Vagina (tissue), 2 donors: ENCODE measurements around the gene HTR6. TPM values are rescaled to one million over a fixed set of nuclear protein-coding genes. Genes with fewer than 3 reads are reported as not detected.

Experiments used
- DNase-seq, 2 donors: peaks; one replicate each; pipeline ENCODE4 v3.0.0-alpha.2; 2017; ENCODE audit errors: extremely low spot score in 2 of 2
- H3K27ac ChIP-seq: fragments of 200-600 bp; sonication (generic); one replicate; pipeline ENCODE4 v1.5.1; 2019
- H3K27me3 ChIP-seq: fragments of 200-600 bp; sonication (generic); one replicate; pipeline ENCODE4 v1.5.1; 2019
- H3K36me3 ChIP-seq, 2 donors: fragments of 200-600 bp; sonication (generic); one replicate each; pipeline ENCODE4 v1.5.1; 2017 to 2019
- H3K4me1 ChIP-seq: fragments of 200-600 bp; sonication (generic); one replicate; pipeline ENCODE4 v1.5.1; 2019
- H3K4me3 ChIP-seq, 2 donors: fragments of 200-600 bp; sonication (generic); 1 replicate in 1 of 2; 2 replicates in 1 of 2; pipeline ENCODE4 v1.5.1; 2016 to 2019
- H3K9me3 ChIP-seq: fragments of 200-600 bp; sonication (generic); one replicate; pipeline ENCODE4 v1.5.1; 2019
- POLR2A ChIP-seq, 2 donors: fragments of 450-650 bp; IDR thresholded peaks; one replicate each; pipeline ENCODE4 v1.6.1; 2017; ENCODE audit warnings: antibody characterized with exemption in 2 of 2, mild to moderate bottlenecking in 2 of 2, moderate library complexity in 2 of 2
- POLR2AphosphoS5 ChIP-seq, 2 donors: sonication (generic); formaldehyde crosslinking; IDR thresholded peaks; one replicate each; pipeline ENCODE4 v1.9.0; 2017; ENCODE audit warnings: antibody characterized with exemption in 2 of 2, mild to moderate bottlenecking in 2 of 2, low read depth in 1 of 2; ENCODE audit not compliant: insufficient read depth in 1 of 2
- intact Hi-C: fragments of 100-400 bp; cut with DNase I; formaldehyde crosslinking; loops from one replicate; pipeline ENCODE4 v1.15.1; 2023
- total RNA-seq: library from RNA; depleted of rRNA; stranded (reverse); fragments of >200 nt; gene quantifications from one replicate; pipeline ENCODE4 v1.2.3, GENCODE V29; 2016
- TF ChIP-seq, protein P1 (sequence below), 3 experiments: fragments of 450-650 bp in 2 of 3; fragments of 200-600 bp in 1 of 3; sonication (generic) in 1 of 3; IDR thresholded peaks; one replicate each; pipeline ENCODE4 v1.5.1; 2017 to 2019; ENCODE audit warnings: antibody characterized with exemption in 3 of 3, mild to moderate bottlenecking in 2 of 3, moderate library complexity in 2 of 3

HTR6 gene
- total RNA-seq, 1 donor from 2014 or later: not detected

DNA sequence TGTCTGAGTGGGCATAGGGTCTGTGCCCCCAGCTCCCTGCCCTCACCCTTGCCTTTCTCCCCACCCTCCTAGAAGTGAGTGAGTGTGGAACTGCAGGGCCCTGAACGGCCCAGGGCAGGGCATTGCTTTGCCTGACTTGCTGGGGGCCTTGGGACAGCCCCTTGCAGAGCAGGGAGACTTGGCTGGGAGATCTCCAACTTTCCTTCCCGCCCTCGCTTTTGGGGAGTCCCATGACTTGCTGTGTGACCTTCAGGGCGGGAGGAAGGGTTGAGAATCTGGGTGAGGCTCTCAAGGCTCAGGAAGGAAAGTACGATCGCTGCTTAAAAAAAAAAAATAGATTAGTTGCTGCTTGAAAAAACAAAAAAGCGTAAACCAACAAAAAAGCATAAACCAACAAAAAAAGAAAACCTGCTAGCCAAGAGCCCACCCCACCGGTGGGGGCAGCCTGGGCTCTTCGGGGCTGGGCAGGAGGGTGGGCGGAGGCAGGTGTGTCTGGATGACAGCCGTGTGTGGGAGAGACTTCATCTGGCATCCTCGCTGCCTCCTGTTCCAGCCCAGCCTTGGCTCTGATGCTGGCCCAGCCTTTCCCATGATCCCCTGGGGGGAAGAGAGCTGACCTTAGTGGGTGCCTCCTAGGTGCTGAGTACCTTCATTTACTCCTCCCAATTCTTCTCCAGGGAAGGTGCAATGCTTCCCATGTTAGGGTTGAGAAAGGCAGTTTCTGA, 14.1 kb upstream of the HTR6 start:
- Histone ChIP-seq H3K9me3 (no peaks in the 10 kb centered on the region), H3K36me3 (peaks cover 0 to 16% of the 10 kb centered on the region in 2 donors), H3K27ac (peak overlapping the region; percentile 96), H3K27me3 (no peaks in the 10 kb centered on the region), H3K4me3 (peak overlapping the region; percentile 24 to 36), H3K4me1 (peaks cover 96% of the 10 kb centered on the region)
- TF ChIP-seq, protein P1, sequence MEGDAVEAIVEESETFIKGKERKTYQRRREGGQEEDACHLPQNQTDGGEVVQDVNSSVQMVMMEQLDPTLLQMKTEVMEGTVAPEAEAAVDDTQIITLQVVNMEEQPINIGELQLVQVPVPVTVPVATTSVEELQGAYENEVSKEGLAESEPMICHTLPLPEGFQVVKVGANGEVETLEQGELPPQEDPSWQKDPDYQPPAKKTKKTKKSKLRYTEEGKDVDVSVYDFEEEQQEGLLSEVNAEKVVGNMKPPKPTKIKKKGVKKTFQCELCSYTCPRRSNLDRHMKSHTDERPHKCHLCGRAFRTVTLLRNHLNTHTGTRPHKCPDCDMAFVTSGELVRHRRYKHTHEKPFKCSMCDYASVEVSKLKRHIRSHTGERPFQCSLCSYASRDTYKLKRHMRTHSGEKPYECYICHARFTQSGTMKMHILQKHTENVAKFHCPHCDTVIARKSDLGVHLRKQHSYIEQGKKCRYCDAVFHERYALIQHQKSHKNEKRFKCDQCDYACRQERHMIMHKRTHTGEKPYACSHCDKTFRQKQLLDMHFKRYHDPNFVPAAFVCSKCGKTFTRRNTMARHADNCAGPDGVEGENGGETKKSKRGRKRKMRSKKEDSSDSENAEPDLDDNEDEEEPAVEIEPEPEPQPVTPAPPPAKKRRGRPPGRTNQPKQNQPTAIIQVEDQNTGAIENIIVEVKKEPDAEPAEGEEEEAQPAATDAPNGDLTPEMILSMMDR (IDR thresholded peaks at IDR 0.05): no peak
- TF ChIP-seq POLR2AphosphoS5 (IDR thresholded peaks at IDR 0.05; ENCODE audit: insufficient read depth in 1 of 2, low read depth in 1 of 2): peak in 1 of 2 donors; percentile 50
- intact Hi-C loops: loop anchor here (5.0 to 10.0 kb wide), 3 partner anchors 308 to 436 kb away; partner anchors contain the start of gene UBR4
- DNase-seq: no peak

DNA sequence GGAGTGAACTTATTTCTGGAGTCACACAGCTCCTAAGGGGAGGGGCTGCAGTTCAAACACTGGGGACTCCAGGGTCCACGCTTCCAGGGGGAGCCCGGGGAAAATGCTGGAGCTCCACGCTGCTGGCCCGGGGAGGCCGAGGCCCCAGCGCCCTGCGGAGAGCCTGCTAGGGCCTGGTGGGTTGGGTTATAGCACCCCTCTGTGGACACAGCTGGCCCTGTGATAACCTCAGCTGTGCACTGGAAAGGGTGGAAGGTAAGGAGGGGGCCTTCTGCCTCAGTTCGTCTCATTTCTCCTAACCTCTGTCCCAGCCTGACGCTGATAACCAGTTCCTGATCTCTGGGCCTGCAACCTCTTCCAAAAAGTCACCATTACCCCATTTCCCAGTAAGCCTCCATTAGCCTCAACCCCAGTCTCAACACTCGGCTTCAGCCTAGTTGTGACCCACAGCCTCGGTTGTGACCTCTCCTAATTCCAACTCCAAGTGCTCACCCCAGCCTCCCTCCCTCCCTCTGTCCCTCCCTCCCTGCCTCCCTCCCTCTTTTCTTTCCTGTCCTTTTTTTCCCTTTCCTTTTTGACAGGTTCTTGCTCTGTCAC, 13.4 kb upstream of the HTR6 start:
- Histone ChIP-seq H3K27ac (peak overlapping the region; percentile 96), H3K36me3 (peaks cover 0 to 23% of the 10 kb centered on the region in 2 donors), H3K4me1 (peaks cover 95% of the 10 kb centered on the region), H3K9me3 (no peaks in the 10 kb centered on the region), H3K27me3 (no peaks in the 10 kb centered on the region), H3K4me3 (peak overlapping the region; percentile 24 to 36)
- TF ChIP-seq, protein P1 (IDR thresholded peaks at IDR 0.05): peak in 2 of 3 experiments; percentile 55 to 76
- no peak for TF ChIP-seq POLR2A (IDR thresholded peaks at IDR 0.05)
- TF ChIP-seq POLR2AphosphoS5 (IDR thresholded peaks at IDR 0.05; ENCODE audit: insufficient read depth in 1 of 2, low read depth in 1 of 2): peak in 1 of 2 donors; percentile 28
- DNase-seq: no peak
- intact Hi-C loops: loop anchor here (5.0 to 10.0 kb wide), 3 partner anchors 309 to 436 kb away; partner anchors contain the start of gene UBR4

GRCh38 chr1:19654386-19654785, 10.3 kb upstream of the HTR6 start:
- DNase-seq: no peak
- intact Hi-C loops: loop anchor here (5.0 to 10.0 kb wide), 3 partner anchors 312 to 440 kb away; partner anchors contain the start of gene UBR4
- Histone ChIP-seq H3K36me3 (peaks cover 0 to 40% of the 10 kb centered on the region in 2 donors), H3K4me1 (peaks cover 73% of the 10 kb centered on the region), H3K9me3 (no peaks in the 10 kb centered on the region), H3K27me3 (no peaks in the 10 kb centered on the region), H3K27ac (peak overlapping the region; percentile 69), H3K4me3 (no peak overlapping the region)
- no peak for TF ChIP-seq POLR2A (IDR thresholded peaks at IDR 0.05)
- TF ChIP-seq, protein P1 (IDR thresholded peaks at IDR 0.05): no peak
- no peak for TF ChIP-seq POLR2AphosphoS5 (IDR thresholded peaks at IDR 0.05; ENCODE audit: insufficient read depth in 1 of 2, low read depth in 1 of 2)

GRCh38 chr1:19654886-19655717, 9.6 kb upstream of the HTR6 start:
- Histone ChIP-seq H3K4me1 (peaks cover 66% of the 10 kb centered on the region), H3K27ac (peak overlapping the region; percentile 69), H3K9me3 (no peaks in the 10 kb centered on the region), H3K36me3 (peaks cover 0 to 40% of the 10 kb centered on the region in 2 donors), H3K4me3 (no peak overlapping the region), H3K27me3 (no peaks in the 10 kb centered on the region)
- intact Hi-C loops: loop anchor here (5.0 to 10.0 kb wide), 3 partner anchors 313 to 440 kb away; partner anchors contain the start of gene UBR4
- DNase-seq: no peak
- TF ChIP-seq POLR2A (IDR thresholded peaks at IDR 0.05) (no peak), POLR2AphosphoS5 (IDR thresholded peaks at IDR 0.05; ENCODE audit: insufficient read depth in 1 of 2, low read depth in 1 of 2) (no peak)
- TF ChIP-seq, protein P1 (IDR thresholded peaks at IDR 0.05): no peak
